IPS-NIHi7 (cell line): ENCODE results near the gene HHAT.
A peak's percentile ranks its signal among the peaks of the same experiment; 100 is the strongest.

ENCODE experiments used
- DNase-seq: peaks from one replicate; pipeline ENCODE4 v3.0.0; 2012; ENCODE audit warnings: mixed read lengths; ENCODE audit errors: extremely low spot score

The HHAT gene

DNA sequence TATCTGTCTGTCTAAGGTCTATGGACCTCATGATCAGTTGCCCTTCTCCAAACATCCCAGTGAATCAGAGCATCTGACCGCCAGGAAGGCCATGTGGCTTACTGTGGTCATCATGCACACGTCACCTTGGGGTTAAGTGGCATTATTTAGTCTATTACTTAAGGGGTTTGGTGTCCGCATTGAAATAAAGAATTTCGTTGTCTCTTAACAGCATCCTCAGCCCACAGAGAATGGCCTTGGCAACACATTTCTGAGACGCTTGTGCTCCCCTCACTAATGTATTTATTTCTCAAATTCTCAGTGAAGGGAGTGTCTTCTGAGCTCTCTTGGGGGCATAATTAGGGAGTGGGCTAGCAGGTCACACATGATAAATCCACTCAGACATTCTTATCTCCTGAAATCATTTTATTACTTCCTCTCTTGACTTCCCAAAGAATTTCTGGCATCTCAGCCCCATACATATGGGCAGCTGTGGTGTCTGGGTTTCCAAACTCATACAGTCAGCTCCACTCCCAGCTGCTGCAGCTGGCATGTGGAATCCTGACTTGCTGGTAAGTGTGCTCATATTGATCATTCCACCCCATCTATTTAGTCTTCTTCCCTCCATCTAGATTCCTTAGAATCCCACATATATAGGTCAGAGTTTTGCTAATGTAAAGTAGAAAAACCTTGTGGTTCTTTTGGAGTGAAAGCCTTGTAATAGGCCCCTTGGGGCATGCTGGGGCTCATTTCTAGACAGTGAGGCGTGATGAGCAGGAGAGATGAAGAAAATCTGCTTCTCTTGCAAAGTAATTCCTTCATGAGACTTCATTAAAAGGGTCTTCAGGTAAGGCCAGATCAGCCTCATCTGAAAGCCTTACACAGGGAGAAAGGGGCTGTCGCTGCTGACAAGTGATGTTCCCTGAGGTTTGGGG is 110.5 kb downstream of the HHAT start:
- DNase-seq, result no peak

DNA sequence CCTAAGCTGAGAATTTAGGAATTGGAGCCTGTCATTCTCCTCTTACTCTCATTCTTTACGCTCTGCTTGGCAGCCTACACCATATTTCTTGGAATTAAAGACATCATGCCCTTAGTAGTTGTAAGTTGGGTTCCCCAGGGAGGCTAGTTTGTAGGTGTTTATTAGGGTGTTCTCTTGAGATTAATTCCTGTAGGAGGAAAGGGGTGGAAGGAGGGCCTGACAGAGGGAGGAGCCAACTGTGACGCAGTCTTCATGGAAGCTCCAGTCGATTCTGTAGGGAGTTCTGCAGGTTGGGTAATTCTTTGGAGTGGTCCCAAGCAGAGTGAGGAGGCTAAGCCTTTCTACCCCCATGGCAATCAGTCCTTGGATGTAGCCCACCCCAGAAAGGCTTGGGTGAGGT is 111.4 kb downstream of the HHAT start:
- DNase-seq, result no peak

DNA sequence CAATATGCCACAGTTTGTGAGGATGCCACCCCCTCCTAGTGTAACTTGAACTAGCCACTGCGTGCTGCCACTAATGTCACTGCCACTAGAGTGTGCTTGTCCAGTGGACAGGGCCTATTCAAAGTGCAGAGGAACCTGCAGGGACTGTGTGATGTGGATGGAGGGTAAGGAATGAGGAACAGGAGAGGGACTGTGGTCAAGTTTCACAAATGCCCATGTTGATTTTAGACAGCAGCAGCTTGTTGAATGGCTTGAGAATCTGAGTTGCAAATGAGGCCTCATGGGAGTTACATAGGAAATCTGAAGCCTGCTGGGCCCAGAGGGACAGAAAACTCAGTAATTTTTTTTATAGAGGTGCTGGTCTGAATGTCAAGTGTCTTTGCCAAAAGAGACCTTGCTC is 112.3 kb downstream of the HHAT start:
- no peak for DNase-seq

DNA sequence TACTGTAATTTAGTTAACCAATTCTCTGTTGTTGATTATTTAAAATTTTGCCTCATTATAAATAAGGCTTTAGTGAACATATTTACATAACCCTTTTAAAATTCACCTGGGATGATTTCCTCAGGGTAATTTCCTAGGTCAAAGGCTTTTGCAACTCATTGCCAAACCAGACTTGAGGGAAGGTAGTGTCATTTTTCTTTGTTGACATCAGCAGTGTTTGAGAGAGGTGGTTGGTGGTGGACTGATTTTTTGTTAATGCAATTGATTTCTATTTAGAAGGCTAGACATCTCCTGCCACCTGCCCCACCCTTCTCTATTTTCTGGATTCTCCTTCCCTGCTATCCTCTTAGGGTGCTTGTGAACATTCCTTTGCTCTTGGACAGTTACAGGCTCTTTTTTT is 116.8 kb downstream of the HHAT start:
- no peak for DNase-seq

DNA sequence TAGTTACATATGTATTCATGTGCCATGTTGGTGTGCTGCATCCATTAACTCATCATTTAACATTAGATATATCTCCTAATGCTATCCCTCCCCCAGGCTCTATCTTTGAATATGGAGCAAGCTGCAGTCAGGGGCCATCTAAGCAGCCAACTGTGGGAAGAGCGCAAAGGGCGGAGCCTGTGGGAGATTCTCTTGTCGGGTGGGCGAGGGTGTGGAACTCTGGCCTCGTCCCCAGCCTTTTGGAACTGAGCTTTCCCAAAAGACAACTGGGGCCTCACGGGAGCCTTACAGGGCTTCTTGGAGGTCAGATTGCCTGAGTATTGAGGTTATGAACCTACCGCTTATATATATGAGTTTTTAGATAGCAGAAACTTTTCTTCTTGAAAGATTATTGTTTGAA is 117.2 kb downstream of the HHAT start:
- DNase-seq, result no peak

DNA sequence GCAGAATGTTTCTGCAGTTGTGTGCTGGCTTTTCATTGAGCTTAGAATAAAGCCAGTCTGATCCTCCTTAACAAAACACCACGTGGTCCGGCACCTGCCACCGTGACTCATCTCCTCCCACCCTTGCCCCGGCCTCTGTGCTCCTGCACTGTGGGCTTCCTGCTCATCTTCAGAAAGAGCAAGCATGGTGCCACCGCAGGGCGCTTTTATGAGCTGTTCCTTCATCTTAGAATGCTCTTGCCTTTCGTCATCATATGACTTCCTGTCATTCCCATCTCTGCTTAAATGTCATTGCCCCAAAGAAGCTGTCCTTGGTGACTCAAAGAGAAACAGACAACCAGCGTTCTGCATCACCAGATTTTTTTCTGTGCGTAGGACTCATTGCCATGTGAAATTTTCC is 117.8 kb downstream of the HHAT start:
- DNase-seq, result peak; percentile 29

DNA sequence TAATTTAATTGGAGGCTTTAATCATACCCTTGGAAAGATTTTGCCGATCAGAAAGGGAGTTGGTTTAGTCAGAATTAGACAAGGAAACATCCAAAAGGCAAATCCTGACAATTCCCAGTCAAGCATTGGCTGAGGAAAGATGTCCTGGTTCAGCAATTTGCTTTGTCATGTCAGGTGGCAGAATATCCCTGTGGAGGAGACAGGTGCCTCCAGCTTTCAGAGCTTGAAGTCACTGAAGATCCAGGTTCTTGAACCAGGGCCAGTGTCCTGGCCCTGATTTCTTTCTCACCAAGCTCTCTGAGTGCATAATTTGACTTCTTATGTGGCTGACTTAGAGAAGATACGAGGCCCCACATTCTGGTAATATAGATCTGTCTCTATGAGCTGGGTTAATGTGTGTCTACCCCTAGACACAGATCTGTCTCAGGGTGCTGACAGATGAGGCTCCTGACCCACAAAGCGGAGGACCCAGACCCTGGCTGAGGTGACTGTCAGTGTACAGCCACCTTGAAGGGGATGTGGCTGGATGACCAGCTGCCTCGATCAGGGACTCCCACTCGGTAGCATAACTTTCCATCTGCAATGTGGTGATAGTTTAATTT is 118.9 kb downstream of the HHAT start:
- DNase-seq, result no peak

DNA sequence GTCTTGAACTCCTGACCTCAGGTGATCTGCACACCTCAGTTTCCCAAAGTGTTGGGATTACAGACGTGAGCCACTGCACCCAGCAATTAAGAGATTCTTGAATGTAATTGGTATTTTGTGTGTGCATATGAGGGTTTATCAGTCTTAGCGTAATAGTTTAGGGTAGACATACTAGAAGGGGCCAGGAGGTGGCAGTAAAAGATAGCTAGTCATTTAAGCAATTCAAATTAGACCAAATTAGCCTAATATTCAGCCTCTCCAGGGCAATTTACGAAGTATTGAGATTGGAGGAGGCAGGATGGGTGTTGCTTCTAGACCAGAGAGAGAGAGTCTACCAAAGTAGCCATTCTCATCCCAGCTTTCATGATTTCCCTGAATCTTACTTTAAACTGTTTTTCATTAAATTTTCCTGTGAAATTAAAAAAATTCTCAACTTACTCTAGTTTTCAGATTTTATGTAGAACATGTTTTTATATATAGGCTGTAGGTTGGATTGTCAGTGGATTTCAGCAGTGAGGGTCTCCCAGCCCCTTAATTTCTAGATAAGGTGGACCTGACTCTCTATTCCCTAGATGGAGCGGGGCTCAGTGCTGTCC is 119.7 kb downstream of the HHAT start:
- DNase-seq, result peak; percentile 57

DNA sequence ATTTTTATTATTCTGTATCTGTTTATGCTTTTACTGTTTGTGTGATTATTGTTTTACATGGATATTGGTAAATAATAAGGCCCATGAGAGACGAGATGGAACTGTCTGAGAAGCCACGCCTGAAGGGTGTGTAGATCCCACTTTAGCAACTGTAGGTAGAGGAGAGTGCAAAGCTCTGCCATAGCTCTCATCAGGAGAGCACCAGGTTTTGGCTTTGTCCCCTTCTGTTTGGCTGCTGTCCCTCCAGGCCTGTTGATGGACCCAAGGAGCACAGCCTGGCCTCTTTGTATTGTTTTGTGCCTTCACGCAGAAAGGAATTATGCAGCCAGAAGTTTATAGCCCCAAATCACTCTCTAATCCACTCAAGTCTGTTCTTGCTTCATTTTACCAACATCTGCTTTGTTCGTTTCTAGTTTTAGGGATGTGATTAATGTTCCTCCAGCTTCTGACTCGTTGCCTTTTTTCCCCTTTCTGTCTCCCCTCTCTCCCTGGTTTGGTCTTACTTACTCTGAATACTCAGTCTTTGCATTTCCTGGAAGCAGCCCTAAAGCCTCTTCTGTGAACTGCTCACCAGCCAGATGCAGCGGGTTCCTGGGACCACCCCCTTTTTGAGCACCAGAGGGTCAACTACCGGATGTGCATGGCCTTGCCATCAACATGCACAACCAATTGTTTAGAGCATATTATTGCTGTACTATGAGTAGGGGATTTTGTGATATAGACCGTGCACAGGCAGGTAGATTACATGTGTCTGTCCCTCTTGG is 127.3 kb downstream of the HHAT start:
- no peak for DNase-seq

DNA sequence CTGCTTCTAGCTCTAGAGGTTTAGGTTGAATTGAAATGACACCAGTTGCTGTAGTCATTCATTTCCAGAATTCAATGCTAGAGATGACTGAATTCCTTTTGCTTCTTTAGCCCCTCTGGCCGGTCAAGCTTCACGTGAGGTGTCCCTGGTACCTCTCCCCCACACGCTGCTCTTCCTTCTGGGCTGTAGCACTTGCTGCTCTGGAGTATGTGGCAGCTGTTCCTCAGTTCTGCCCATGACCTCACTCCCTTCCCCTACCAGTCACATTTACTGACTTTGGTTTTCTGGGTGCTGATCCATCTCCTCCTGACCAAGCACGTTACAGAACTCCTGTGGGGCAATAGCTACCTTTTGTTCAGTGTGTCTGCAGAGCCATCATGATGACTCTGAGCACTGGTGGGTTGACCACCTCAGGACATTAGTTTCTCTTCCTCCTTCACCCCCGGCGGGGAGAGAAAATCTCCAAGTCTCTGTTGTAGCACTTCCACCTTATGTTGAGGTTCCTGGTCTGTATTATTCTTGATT is 128.1 kb downstream of the HHAT start:
- DNase-seq, result no peak

DNA sequence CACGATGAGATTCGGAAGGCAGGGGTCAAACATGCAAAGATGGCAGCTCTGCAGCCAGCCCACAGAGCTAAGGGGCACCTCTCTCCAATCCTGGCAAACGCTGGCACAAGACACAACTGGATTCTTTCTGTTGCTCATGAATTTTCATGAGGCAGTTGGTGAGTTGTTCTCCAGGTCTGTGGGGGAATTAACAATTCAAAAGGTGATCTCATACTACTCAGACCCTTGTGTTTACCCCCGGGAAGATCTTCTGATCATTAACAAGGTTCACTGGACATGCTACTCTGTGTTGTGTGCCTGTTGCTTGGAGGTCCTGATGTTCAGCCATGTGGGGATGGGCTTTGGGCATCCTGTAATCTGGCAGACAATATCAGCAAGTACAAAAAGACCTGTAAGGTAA is 128.9 kb downstream of the HHAT start:
- no peak for DNase-seq

DNA sequence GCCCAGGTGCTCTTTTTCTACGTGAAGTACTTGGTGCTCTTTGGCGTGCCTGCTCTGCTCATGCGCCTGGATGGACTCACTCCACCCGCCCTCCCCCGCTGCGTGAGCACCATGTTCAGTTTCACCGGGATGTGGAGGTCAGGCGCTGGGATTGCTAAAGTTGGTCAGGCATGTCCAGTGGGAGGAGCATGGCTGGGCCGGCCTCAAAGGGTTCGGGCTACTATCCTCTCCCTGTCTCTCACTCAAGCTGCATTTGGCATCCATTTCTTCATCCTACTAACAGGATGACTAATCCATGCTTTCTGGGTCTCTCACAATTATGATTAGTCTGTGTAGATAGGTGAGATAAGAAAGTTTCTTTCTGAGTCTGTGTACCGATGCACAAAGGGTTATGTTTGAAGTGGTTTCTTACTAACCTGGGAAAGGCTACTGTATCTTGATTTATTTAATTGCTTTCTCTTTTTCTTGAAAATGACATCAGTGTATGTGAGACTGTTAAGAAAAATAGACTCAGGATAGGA is 135.9 kb downstream of the HHAT start:
- DNase-seq, result no peak

DNA sequence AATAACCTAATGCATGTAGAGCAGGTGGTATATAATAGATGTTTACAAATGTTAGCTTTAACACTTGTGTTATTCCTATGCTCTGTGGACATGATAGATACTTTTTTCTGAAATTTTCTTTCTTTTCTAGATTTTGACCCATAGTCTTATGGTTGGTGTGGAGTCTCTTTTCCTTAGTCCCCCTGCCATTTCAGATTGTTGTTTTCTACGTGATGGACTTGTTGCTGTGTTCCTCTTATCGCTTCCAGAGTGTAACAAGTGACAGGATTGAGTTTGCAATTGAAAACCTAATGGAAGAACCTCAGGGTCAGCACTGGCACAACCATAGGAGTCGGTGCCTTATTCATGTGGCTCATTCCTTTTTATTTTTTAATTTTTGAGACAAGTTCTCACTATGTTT is 136.4 kb downstream of the HHAT start:
- DNase-seq, result no peak

DNA sequence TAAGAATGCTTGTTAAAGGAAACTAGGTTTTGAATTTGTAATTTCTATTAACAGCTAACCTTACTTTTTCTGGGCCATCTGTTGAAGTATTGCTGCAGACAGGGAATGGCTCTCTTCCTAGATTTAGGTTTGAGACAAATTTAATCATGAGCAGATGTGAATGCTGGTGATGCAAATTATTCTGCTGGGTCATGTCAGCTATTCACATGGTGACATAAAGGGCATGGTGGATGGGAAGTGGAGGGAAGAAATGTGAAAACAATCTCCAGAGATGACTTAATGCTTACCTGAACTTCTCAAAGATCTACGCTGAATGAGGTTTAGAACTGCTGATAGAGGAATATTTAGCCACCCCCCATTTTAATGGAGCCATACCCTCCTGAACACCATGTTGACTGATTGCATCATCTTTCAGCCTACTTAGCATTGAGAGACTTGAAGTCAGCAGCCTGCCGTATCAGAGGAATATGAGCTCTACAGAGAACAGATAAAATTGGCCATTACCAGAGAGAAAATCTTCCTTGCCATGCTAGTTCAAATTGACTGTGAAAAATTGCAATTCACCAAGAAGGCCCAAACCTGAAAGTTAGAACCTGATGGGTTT is 138.8 kb downstream of the HHAT start:
- DNase-seq, result no peak

DNA sequence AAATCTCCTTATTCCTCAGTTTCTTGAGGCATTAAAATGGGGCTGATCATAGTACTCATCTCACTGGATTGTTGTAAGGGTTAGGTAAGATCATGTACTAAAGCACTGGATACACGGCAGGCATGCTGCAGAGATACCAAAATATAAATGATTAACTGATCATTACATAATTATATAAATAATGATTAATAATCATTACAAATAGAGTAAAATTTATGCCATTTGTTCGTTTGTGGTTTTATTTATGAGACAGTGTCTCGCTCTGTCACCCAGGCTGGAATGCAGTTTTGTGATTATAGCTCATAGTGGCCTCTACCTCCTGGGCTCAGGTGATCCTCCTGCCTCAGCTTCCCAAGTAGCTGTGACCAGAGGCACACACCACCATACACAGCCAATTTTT is 140.7 kb downstream of the HHAT start:
- DNase-seq, result no peak

DNA sequence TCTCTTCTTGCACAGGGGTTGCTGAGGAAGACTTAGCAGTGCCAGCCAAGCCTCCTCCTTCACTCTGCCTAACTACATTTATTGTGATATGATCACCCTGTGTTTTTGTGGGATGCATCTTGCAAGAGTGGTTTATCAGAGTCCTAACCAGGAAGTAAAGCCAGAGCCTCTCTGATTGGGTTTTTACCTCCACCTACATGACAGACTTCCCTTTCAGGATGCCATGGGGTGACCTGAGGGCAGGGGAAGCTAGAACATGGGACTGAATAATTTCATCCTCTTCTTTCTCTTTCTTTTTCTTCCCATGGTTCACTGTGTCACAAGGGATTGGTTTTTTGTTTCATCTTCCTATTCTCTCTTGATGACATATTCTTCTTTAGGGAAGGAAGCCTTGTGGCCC is 146.6 kb downstream of the HHAT start:
- DNase-seq, result no peak

DNA sequence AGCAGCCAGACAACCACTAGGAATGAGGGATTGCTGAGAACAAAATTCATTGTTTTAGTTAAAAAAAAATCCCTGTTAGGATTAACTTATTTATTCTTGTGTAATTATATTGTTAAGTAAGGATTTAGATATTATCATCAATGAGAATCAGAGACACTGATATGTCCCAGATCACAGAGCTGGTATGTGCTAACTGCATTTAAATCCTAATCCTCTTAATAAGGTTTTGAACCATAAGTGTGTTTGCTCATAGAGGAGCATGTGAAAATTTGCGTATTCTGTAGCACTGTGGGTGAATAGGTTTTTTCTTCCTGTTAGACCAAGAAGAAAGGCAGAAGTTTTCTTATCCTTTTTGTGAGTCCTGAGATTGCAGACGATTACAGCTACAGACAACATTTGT is 147.1 kb downstream of the HHAT start:
- no peak for DNase-seq

DNA sequence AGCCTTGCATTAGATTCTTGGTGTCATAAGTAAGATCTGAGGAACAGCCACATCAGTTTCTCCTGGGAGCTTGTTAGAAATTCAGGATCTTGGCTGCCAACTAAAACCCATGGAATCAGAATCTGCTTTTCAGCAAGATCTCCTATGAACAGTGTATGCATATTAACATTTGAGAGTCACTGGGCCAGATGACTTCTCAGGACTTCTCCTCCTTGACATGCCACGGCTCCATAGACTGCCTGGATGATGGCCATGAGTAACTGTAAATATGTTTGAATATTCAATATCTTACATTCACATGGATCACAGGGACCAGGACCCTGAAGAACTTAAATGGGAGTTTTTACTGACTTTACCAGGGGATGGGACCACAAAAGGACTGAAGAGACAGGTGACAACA is 148.0 kb downstream of the HHAT start:
- no peak for DNase-seq

DNA sequence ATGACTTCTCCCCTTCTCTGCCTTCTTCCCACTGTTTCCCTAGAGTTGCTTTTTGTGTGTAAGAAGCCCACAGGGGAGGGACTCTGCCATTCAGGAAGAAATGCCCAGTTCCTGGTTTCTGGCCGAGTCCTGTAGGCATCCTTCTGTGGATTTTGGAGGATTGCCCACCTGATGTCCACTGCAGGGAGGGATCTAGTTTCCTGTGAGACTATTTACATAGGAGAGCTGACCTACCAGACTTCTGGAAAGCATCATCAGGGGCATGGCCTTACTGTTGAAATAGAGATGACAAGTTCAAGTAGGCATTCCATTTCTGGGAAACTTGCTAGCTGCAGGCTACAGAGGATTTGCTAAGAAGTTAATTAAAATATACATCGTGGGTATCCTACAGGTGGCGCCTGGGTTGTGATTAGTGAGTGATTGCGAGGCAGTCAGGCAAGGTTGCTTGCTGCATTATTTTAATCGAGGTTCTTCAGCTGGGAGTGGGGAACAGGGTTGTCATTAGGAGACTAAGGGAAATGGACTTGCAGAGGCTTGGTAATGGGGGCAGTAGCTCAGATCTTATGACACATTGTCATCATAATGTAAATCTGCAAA is 148.7 kb downstream of the HHAT start:
- DNase-seq, result peak; percentile 26

DNA sequence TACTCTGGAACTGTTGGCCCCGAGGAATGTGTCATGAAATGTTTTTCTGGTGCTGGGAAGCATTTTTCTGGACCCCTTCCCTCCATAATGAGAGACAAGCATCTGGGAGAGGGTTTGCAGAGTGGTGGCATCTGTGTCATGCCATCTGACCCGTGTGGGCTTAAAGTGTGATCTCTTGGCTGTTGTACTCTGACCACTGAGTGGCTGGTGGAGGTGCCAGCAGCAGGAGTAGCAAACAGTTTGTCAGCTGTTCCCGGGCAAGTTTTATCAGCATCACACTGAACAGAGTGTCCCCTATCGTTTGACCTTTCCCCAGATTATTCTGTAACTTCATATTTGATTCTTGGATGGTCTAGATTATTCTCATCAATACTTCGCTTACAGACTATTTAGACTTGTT is 150.1 kb downstream of the HHAT start:
- DNase-seq, result no peak

DNA sequence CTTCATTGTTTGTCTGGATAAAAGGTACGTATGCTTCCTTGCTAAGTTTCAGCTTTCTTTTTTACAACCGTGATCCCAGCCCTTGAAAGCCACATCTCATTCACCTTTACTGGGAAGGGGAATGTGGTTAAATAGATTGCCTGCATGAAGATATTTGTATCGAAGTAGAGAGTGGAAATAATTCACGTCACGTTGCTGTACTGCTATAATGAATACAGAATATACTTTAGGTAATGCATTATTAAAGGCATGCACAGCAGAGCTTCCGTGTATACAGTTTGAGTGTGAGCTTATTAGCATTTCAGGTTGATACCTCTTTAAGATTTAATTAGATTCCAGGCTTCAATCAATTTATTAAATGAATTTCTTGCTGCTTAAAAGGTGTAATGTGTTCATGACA is 153.8 kb downstream of the HHAT start:
- no peak for DNase-seq
